Measurements from ENCODE around the gene SH3BP1. TPM values are rescaled to one million over a fixed set of nuclear protein-coding genes. Genes with fewer than 3 reads are reported as not detected.

Gene SH3BP1
- total and polyA plus RNA-seq, 2 of the 13 experiments (the other 11 are each of a cell fraction or from before 2014, with no cell fraction given), result 8.4 to 18.5 TPM

DNA sequence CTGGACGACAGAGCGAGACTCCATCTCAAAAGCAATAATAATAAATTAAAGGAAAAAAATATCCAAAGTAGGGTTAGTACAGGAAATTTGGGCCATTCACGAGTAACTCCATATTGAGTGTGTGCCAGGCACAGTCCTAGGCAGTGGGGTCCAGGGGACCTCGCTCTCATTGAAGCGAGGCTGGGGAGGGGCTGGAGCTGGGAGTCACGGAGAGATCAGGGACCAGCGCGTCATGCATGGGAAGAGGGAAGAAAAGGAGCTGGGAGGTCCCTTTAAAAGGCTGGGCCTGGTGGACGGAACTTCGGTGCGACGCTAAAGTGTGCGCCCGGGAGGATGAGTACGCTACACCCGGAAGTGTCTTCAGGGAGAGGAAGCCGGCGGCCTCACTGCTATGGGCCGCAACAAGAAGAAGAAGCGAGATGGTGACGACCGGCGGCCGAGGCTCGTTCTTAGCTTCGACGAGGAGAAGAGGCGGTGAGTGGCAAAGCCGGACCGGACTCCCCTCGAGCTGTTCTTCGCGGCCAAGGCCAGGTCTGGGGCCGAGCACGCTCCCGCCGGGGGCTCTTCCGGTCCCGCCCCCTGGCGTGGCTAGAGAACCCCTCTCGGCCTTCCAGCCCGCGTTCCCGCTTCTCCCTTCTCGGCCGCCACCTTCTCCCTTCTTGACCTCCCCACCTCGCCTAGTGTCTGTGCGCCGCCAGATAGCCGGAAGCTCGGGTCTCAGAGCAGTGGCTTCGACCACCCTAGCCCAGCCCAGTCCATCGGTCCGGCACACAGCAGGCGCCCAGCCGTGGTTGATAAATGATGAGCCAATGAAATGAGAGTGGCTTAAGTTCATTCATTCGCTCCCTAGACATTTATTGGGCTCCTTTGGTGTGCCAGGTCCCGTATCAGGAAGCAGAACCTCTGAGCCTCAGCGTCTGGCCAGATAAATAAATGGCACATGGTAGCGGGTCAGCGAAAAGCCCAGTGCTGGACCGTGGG lies 46.8 kb downstream of the SH3BP1 start, which contains the start of gene NOL12:
Gene NOL12, plus strand, starts transcription at position 342 of the 981 bp plus-strand sequence. Its CDS starts 50 bp downstream, at position 392.
- FAIRE-seq, result peak; percentile 74
- Histone ChIP-seq H3K27ac (ENCODE audit: extremely low read length, insufficient read depth, low read length) (peak within 1 kb of the TSS; percentile 82), H3K36me3 (replicated peaks in 1 of 2; ENCODE audit: control insufficient read depth in 1 of 2, insufficient read depth in 2 of 2, low read length in 2 of 2) (peaks cover 8 to 23% of the 10 kb centered on the region in 2 experiments; a peak in 4 of 5 replicates), H2AFZ (ENCODE audit: low read length) (peak within 1 kb of the TSS; percentile 83), H3K4me1 (ENCODE audit: insufficient read depth, low read length) (peaks cover 41% of the 10 kb centered on the region), H3K27me3 (ENCODE audit: control insufficient read depth in 1 of 2, insufficient read depth in 2 of 2, low read length in 2 of 2) (no peaks in the 10 kb centered on the region), H3K9me3 (ENCODE audit: low read length) (no peaks in the 10 kb centered on the region), H3K4me2 (ENCODE audit: low read depth, low read length) (peak within 1 kb of the TSS; percentile 84), H4K20me1 (ENCODE audit: insufficient read depth, low read length) (no peaks in the 10 kb centered on the region), H3K9ac (ENCODE audit: insufficient read depth, low read depth, low read length) (peak within 1 kb of the TSS; percentile 91), H3K4me3 (replicated peaks in 1 of 3; ENCODE audit: insufficient read depth in 1 of 3, low read depth in 2 of 3, low read length in 3 of 3) (peak within 1 kb of the TSS; percentile 85 to 96 (median 93)), H3K79me2 (ENCODE audit: insufficient read depth, low read length) (peaks cover 12% of the 10 kb centered on the region)
- peak; percentile 79 for ATAC-seq
- ChIA-PET POLR2A (interaction anchor here (0.9 to 3.5 kb wide), 14 partner anchors 10 to 121 kb away, joined by 3 to 58 read pairs (median 9); partner anchors contain the start of genes GCAT, GGA1, LGALS1 and PDXP), CTCF (ENCODE audit: low intra/inter-chr PET ratio, low total read pairs) (no interaction called here)
- intact Hi-C loops (cut with micrococcal nuclease; ENCODE audit: unreplicated experiment) (no loop called here), in situ Hi-C loops (cut with HindIII; ENCODE audit: extremely low pct_ligation_motif_present, low pct_unique_long_range_greater_than_20kb) (no loop called here)
- WGBS (ENCODE audit: low lambda C conversion rate), result 4% methylated on average over 42 of the region's 62 CpGs
- TSS peak; percentile 83 for BruUV-seq (replicated peaks)
- peak; percentile 78 for DNase-seq (ENCODE audit: low spot score)
- TF ChIP-seq ZBTB10 (CRISPR knock-in tag; IDR thresholded peaks at IDR 0.05; ENCODE audit: borderline replicate concordance) (no peak), EHMT2 (IDR thresholded peaks at IDR 0.05; ENCODE audit: borderline replicate concordance, low read depth, low read length) (no peak), ATF2 (CRISPR knock-in tag; IDR thresholded peaks at IDR 0.05) (peak; percentile 73; the same call in 1 of the 2 replicates), GMEB2 (CRISPR knock-in tag; IDR thresholded peaks at IDR 0.05; ENCODE audit: low read depth) (no peak), HNRNPH1 (optimal IDR thresholded peaks at IDR 0.05; ENCODE audit: low read depth, low read length) (no peak), RAD51 (IDR thresholded peaks at IDR 0.05; ENCODE audit: borderline replicate concordance) (no peak), CBFB (CRISPR knock-in tag; IDR thresholded peaks at IDR 0.05) (peak; percentile 83), ZNF678 (CRISPR knock-in tag; IDR thresholded peaks at IDR 0.05) (no peak), KAT7 (CRISPR knock-in tag; IDR thresholded peaks at IDR 0.05; ENCODE audit: borderline replicate concordance) (peak; percentile 46; the same call in 1 of the 2 replicates), ZNF652 (CRISPR knock-in tag; IDR thresholded peaks at IDR 0.05; ENCODE audit: borderline replicate concordance, low read depth) (no peak), ZKSCAN5 (CRISPR knock-in tag; IDR thresholded peaks at IDR 0.05) (no peak), SMARCC2 (IDR thresholded peaks at IDR 0.05) (no peak), ZNF33A (CRISPR knock-in tag; IDR thresholded peaks at IDR 0.05; ENCODE audit: borderline replicate concordance) (no peak), STAT5B (CRISPR knock-in tag; IDR thresholded peaks at IDR 0.05) (peak; percentile 90; the same call in 1 of the 2 replicates), TEF (CRISPR knock-in tag; IDR thresholded peaks at IDR 0.05) (no peak), THAP11 (CRISPR knock-in tag; IDR thresholded peaks at IDR 0.05) (peak; percentile 95), SNAI1 (CRISPR knock-in tag; IDR thresholded peaks at IDR 0.05; ENCODE audit: borderline replicate concordance) (no peak; the same call in 1 of the 2 replicates)

Data from HepG2 (cell line).